Spinal cord (tissue), 4 donors: Measurements from ENCODE around the gene GNS. TPM values are rescaled to one million over a fixed set of nuclear protein-coding genes. Genes with fewer than 3 reads are reported as not detected.

ENCODE experiments used
- polyA plus RNA-seq, 2 donors: library from polyadenylated mRNA; unstranded; fragments of 120-200 nt; gene quantifications; one replicate each; pipeline ENCODE4 v1.2.1, GENCODE V29; 2013; ENCODE audit not compliant: insufficient read length in 2 of 2
- total RNA-seq, 2 donors: library from RNA; depleted of rRNA in 1 of 2; stranded (reverse); fragments of 120-200 nt in 1 of 2; fragments of >200 nt in 1 of 2; gene quantifications; one replicate each; pipeline versions ENCODE4 v1.2.3 to v1.2.4, GENCODE V29; 2013 to 2014

GNS gene
- total and polyA plus RNA-seq, 4 donors: 50.0 to 103 (median 74.6) TPM

Other genes starting within 250 kb of the GNS start
- 10 to 100 TPM; 11.1 to 18.7 TPM for gene RASSF3, start 148.9 kb downstream of the GNS start, total RNA-seq
- gene RASSF3, start 148.9 kb downstream of the GNS start, polyA plus RNA-seq: 10 to 100 TPM in 1 of 2 donors, 1 to 10 TPM in 1; 9.4 to 10.7 TPM
- gene TBC1D30, start 65.2 kb upstream of the GNS start, total RNA-seq: 10 to 100 TPM in 1 of 2 donors, 1 to 10 TPM in 1; 9.0 to 19.6 TPM
- 10 to 100 TPM; 18.0 to 21.1 TPM for gene TBC1D30, start 65.2 kb upstream of the GNS start, polyA plus RNA-seq